IPS DF 19.7 (cell line): Measurements from ENCODE around the gene DDX23.
"Not testable (repeated sequence)": the region's sequence is repeated elsewhere in the genome, so short reads cannot be mapped to it uniquely, and the experiment has no call there.

Experiments used
- DNase-seq: peaks from one replicate; pipeline ENCODE4 v3.0.0-alpha.2; 2013; ENCODE audit warnings: low read depth, low spot score

Gene DDX23

DNA sequence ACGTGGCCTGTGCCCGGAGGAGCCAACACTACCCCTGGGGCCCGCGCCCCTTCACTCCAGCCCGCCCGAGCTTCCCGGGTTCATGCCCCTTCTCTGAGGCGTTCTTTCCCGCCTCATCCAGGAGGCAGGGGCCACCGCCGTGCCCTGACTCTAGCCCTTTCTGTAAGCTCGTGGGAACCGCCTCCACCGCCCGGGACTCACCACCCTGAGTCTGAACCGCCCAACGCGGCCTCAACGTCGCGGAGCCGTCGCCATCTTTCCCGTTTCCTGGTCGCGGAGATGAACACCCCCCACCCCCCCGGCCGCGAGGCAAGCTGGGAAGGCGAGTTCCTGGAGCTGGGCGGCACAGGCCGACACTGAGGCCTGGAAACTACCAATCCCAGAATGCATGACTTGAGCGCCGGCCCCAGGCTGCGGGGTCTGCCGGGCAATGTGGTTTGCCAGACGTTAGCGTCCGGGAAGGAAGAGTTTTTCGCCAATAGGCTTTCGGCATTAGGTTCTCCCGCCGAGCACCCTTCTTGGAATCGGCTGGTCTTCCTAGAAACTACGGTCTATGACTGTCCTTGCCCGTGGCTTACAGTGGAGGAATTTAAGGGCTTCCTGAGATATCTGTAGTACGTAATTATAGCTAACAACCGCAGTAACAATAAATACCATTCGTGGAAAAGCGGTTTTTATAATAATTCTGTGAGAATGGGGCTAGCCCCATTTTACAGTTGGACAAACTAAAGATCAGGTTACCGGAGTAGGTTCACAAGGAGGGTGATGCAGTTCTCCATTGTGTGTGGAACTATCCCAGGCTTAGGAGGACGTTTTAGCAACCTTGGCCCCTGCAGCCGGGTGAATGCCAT lies at the start of gene DDX23:
TSS of gene DDX23 (minus strand) at position 281 of the 851 bp plus-strand sequence. CDS start 6,381 bp downstream, outside the sequence.
- peak; percentile 91 for DNase-seq

DNA sequence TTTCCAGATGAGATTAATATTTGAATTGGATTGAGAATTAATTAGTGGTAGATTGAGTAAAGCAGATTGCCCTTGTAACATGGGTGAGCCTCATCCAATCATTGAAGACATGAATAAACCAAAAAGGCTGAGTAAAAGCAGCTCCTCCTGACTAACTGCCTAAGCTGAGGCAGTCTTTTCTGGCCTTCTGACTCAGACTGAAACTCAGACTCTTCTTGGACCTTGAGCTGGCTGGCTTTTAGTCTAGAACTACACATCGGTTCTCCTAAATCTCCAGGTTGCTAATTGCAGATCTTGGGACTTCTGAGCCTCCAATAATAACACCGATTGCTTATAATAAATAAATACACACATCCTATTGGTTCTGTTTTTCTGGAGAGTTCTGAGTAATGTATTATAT lies 49.3 kb upstream of the DDX23 start:
- DNase-seq = no peak

DNA sequence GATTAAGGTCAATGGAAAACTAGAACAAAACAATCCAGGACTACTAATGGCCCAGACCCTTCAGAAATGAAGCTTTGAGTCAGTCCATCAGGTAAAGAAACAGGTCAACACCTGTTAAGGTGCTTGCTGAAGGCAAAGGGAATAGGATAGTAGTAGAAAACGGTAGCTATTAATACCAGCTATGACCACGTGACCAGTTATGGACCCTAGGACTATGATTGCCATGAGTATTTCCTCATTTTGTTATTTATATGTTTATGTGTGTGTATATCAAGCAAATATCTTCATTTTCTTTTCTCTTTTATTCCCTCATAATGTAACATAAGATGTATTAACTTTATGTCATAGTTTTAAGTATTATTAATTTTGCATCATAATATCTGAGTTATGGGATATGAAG lies 47.7 kb upstream of the DDX23 start:
- no peak for DNase-seq

DNA sequence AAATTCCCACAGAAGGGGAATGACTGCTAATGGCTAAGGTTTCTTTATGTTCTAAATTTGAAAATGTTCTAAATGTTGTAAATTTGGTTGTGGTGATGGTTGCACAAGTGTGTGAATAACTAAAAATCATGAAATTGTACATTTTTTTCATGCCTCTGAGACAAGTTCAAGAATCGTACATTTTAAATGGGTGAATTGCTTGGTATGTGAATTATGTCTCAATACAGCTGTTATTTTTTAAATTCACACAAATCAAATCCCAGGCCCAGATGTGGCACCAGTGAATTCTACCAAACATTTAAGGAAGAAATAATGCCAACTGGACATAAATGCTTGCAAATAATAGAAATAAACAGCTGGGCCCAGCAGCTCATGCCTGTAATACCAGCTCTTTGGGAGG lies 42.3 kb upstream of the DDX23 start:
- DNase-seq = no peak

DNA sequence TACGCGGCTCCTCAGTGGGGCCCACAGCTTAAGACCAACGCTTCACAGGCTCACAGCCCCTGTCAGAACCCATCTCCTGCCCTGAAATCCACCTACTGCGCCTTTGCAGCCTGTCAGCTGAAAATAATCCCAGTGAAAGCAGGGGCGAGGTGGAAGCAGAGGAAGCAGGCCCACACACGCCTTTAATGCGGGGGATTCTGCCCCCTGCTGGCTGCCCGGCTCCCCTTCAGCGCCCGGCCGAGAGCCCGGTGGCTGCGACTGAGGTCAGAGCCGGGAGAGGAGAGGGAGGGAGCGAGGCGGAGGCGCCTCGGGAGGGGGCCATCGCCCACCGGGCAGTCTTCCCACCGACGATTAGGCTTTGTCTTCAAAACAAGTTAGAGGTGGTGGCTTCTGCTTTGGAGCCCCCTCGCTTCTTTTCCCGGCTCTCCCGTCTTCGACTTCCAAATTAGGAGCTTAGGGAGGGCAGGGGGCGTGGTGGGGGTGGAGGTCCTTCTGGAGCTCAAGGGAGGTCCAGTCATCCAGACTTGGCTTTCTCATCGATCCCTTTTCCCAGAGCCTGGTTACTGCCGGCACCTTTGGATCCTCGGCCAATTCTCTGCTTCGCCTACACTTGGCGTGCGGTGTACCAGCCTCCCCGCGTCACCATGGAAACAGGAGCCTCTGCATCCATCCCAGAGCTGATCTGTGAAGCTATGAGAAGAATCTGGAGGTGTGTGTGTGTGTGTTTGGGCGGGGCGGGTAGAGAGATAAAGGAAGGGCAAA lies 38.9 kb upstream of the DDX23 start:
- no peak for DNase-seq

DNA sequence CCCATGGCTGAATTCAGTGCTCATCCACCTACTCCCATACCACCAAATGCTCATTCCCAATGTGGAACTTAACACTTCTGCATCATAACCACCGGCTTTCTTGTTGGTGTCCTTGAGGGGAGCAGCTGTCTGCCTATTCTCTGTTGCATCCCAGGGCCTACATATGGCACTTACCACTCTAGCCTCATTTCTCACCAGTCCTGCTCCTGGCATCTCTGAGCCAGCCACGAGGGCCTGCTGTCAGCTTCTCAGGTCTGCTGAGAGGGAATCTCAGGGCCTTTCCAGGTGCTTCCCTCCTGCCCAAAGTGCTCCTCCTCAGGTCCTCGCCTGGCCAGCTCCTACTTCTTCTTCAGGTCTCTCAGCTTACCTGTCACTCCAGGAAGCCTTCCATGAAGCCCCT lies 37.7 kb upstream of the DDX23 start:
- no peak for DNase-seq

DNA sequence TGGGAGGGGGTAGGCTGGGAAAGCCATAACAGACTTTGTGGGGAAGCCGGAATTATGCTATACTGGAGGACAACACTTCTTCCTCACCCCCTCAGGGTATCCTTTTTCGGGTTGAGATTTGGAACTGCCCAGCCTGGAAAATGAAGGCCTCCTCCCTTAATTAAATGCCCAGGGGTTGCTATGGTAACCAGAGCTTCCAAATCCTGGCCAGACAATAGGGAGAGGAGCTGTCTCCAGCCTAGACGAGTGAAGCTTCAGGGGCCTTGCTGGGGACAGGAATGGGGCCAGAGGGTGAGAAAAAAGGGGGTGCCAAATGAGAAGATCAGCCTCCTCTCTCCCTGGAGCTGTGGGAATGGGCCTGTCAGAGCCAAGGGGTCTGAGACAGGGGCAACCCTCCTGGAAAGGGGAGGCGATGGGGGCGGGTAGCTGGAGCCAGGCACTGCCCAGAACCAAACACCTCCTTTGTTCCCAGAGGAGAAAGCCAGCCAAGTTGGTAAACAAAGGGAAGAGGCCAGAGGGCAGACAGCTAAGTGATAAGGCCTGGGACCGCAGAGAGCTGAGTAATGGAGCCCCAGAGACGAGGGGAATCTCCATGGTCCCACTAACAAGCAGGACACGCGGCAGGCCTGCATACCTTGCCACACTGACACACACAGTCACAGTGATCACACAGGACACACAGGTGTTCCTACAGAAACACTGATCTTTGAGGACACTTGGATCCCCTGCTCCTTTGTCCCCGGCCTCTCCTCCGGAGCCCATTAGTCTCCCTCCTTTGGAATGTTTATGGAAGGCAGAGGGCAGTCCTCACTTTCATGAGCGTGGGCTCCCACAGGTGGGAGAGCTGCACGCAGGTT lies 31.6 kb upstream of the DDX23 start:
- no peak for DNase-seq

DNA sequence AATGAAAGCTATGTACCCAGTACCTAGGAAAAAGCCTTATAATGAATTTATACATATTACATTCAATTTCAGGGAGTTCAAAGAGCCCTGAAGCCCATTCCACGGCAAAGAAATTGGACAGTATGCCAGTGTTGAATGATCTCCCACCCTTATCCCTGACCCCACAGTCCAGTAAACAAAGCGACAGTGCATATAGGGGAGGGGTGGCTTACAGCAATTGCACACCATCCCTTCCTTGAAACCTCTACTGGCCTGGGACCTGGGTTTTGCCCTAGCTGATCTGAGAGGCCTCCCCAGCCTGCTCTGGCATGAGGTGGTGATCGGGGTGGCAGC lies 31.0 kb upstream of the DDX23 start:
- no peak for DNase-seq

DNA sequence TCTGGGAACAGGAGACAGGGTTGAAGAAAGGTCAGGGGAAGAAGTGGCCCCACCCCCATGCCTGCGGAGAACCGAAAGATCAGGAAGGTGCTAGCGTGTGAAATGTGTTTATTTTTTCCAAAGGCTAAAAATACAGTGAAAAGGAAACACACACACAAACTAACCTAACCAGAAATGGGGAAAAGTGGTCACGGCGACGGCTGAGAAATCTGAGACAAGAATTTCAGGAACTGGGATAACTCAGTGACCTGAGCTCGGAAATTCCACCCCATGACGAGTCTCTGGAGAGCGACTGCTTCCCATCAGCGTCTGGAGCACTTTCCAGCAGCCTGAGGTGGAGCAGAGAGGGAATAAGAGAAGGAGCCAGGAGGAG lies 30.3 kb upstream of the DDX23 start:
- DNase-seq = no peak

DNA sequence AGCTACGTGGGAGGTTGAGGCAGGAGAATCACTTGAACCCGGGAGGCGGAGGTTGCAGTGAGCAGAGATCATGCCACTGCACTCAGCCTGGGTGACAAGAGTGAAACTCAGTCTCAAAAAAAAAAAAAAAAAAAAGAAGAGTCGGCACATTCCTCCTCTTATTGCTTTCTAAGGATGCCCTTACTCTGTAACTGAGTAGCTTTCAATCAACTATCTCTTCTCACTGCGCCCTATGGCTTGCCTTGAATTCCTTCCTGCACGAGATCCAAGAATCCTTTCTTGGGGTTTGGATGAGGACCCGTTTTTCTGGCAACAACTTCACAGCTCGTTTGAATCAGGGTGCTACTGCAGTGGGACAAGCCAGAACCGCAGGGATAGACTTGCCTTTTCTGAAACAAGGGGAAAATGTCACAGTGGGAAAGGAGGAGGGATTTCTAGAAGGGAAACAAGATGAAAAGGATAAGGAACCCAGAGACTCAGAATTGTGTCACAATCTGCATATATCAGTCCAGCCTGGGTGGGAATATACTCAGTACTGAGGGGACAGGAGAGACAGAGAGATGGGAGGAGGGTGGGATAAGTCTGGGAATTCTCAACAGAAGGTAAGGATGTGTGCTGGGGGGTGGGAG lies 29.8 kb upstream of the DDX23 start:
- DNase-seq = no peak

DNA sequence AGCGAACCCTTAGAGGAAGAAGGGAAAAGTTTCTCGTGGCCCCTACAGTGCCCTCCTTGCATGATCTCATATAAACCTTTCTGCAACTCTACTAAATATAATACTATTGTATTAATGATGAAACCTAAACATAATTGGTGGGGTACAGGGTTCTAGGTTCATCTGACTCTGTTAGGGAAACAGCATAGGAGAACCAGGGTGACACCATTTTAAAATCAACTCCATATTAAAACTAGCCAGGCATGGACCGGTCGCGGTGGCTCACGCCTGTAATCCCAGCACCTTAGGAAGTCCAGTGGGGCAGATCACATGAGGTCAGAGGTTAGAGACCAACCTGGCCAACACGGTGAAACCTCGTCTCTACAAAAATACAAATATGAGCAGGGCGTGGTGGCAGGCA lies 28.7 kb upstream of the DDX23 start:
- no peak for DNase-seq

DNA sequence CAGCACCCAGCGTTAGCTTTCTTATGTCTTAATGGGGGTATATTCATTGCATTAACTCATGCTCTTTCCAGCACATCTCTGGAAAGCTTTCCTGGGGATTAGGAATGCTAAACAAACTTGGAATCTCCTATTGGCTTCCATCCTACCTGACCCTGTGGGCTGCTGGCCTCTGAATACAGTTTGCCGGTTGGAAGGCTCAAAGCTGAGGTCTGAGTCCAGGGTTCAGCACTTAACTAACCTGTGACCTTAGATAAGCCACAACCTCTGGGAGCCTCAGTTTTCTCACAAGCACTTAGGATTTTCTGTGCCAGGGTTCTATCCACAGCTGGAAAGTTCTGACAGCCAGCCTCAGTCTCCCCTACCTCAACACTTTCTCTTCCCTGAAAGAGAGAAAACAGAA lies 26.6 kb upstream of the DDX23 start:
- DNase-seq = no peak

DNA sequence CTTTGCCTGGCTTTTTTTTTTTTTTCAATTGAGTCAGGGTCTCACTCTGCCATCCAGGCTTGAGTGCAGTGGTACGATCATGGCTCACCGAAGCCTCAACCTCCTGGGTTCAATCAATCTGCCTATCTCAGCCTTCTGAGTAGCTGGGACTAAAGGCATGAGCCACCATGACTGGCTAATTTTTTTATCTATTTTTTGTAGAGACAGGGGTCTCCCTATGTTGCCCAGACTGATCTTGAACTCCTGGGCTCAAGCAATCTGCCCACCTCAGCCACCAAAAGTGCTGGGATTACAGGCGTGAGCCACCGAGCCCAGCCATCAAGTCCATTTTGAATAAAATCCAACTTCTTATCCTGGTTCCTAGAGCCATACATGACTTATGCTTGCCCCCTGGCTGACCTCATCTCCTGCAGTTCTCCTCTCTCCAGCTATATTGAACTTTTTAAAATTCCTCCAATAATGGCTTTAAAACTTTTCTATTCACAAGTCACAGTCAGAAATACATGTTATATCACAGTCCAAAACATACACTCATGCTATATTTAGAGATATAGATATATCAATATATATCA lies 24.1 kb upstream of the DDX23 start:
- DNase-seq = no peak

DNA sequence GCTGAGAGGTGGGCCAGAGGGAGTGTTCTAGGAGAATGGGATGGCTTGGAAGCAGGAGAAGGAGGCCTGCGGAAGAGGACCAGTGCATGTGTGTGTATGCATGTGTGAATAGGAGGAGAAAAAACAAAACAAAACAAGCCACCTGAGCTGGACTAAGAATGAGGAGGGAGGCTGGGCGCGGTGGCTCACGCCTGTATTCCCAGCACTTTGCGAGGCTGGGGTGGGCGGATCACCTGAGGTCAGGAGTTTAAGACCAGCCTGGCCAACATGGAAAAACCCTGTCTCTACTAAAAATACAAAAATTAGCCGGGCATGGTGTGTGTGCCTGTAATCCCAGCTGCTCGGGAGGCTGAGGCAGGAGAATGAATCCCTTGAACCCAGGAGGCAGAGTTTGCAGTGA lies 21.6 kb upstream of the DDX23 start:
- not testable (repeated sequence) for DNase-seq

DNA sequence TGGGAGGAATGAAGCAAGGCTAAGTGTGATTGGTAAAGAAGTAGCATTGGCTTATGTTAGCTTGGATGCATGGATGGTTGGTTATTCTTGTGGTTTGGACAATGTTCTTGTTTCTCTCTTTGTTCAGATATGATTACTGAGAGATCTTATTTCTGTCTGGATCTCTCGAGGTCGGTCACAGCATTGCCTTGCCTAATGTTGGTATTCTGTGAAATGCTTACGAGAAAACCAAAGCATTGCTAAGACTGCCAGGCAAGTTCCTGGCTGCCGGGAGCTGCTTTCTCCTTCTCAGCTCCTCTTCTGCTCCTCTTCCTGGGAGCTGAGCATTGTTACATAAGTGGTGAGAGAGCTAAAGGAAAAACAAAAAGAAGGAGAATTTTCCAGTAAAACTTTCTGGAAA lies 21.1 kb upstream of the DDX23 start:
- DNase-seq = no peak

DNA sequence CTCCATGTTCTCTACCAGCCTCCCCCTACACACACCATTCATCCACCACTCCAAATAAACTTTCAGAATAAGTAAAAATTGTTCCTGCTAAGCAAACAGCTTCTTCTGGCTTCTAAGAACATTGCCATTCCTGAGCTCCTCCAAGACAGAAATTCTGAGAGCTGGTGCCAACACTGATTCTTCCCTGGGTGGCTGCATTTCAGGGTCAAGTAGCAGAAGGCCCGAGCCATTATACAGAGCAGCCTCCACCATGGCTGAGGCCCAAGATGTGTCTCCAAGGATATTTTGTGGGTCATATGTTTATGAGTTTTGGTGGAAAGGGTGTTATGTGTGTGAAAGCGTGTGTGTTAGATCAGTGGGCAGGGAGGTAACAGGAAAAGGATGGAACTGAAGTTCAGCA lies 17.2 kb upstream of the DDX23 start:
- DNase-seq = no peak

DNA sequence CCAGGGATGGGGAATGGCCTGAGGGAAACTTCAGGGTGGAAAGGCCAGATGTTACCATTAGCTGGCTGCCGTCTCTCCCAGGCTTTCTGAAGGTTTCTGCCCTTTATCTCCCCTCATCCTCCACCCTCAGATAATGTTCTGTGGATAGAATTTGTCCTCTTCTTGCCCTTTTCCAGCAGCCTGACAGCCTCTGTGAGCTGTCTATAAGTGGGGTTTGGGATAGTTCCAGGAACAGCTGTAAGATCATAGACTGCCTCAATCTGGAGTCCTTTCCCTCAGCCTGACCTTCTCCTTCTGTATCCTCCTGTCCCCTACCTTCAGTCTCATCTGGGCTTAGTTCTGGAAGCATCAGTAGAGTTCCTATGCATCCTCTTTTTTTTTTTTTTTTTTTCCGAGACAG lies 16.5 kb upstream of the DDX23 start:
- no peak for DNase-seq

DNA sequence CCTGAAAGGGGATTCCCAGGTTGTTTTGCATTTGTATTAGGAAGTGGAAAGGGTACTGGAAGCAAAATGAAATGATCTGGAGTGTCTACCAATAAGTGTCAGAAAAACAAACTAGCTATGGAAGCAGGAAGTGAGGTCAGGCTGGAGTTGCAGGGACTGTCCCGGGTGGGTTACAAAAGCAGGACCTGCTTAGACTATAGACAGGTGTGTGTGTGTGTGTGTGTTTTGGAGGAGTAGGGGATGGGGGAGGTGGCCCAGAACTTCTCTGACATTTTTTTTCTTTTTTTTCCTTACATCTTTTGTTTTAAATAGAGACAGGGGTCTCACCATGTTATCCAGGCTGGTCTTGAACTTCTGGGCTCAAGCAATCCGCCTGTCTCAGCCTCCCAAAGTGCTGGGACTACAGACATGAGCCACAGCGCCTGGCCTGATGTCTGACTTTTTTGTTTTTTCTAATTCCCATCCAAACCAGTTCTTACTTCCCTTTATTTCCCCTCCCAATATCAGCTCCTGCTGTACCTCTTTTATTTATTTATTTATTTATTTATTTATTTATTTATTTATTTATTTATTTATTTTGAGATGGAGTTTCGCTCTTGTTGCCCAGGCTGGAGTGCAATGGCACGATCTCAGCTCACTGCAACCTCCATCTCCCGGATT lies 14.2 kb upstream of the DDX23 start:
- DNase-seq = no peak

DNA sequence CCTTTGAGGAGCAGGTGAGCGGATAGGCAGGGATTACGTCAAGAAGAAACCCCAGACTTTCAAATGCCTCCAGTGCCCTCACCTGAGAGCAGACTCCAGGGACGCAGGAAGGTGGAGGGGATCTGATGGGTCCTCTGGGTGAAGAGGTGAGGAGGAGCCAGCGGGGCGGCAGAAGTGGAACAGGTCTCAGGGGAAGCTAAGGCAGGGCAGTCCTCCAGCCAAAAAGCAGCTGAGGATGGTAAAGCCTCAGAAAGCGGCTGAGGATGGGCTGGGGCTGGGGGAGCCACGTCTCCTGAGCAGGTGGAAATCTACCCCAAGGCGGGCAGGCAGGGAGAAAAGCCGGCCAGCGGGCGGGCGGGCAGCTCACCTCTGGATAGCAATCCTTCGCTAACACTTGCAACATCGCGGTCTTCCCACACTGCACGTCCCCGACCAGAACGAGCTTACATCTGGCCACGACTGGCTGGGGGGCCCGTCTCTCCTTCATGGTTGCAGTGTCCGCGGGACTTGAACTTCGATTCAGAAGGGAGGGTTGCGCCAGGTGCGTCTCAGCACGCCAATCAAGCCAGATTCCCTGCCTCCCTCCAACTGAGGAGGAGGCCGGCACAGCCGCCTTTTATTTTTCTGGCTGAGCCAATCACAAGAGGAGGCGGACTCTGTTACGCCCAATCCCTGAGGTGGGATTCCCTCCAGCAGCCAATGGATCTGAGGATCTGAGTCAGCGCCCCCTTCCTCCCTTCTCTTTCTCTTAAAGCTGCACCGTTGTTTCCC lies 13.5 kb upstream of the DDX23 start, which contains the start of gene RND1:
TSS of gene RND1 (minus strand) at position 590 of the 771 bp plus-strand sequence. CDS start at position 487, 103 bp downstream.
- peak; percentile 97 for DNase-seq

DNA sequence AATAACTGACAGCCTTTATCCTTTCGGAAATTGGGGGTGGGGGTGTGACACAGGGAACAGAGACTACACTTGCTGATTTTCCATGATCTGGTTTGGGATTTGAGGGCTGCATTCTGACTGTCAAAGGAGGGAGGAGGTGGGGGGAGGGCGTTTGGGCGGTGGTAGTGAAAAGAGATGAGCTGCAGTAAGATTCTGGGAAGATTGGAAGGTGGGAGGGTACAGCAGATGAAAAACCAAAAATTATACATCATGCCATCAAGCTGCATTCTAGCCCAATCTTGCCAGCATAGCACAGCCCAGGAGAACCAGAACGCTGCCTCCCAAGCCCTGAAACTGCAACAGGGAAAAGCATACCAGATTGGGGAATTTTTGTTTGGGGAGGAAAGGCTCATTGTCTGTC lies 11.3 kb upstream of the DDX23 start:
- no peak for DNase-seq
